Hematopoietic multipotent progenitor cell treated with erythropoietin and hydrocortisone succinate and interleukin-3 and kit ligand, for 6 days (in vitro differentiated cells): ENCODE measurements around the gene ANKS1A.
A peak's percentile ranks its signal among the peaks of the same experiment; 100 is the strongest.
"Not testable (repeated sequence)": the region's sequence is repeated elsewhere in the genome, so short reads cannot be mapped to it uniquely, and the experiment has no call there.

Source experiments
- DNase-seq: peaks from one replicate; pipeline ENCODE4 v3.0.0-alpha.2; 2015

The ANKS1A gene

DNA sequence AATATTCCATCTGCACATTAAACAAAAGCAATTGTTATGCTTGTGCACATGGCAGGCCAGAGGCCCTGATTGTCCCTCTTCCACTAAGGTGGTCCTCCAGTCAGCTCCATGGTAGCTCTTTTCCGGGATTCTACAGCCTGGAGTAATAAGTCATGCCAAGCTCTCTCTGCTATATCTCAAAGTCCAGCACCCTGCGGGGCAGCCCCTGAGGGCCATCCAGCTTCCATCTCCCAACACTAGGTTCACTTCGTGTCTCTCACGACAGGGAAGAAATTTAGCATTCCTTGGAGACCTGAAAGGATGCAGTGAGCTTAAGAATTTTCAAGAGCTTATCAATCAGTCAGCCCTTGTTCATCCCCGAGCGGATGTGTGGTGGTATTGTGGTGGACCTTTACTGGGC, 112.3 kb downstream of the ANKS1A start:
- not testable (repeated sequence) for DNase-seq

DNA sequence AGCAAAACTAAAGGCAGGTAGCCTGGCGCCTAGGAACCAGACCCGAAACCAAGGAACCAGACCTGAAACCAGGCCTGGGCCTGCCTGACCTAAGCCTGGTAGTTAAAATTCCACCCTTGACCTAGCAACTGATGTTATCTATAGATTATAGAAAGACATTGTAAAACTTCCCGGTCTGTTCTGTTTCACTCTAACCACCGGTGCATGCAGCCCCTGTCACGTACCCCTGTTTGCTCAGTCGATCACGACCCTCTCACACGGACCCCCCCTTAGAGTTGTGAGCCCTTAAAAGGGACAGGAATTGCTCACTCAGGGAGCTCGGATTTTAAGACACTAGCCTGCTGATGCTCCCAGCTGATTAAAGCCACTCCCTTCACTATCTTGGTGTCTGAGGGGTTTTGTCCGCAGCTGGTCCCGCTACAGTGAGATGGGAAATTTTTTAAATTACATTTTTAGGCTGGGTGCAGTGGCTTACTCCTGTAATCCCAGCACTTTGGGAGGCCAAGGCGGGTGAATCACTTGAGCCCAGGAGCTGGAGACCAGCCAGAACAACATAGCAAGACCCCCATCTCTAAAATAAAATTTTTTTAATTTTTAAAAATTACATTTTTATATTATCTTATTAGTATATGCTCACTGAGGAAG, 115.0 kb downstream of the ANKS1A start:
- not testable (repeated sequence) for DNase-seq

DNA sequence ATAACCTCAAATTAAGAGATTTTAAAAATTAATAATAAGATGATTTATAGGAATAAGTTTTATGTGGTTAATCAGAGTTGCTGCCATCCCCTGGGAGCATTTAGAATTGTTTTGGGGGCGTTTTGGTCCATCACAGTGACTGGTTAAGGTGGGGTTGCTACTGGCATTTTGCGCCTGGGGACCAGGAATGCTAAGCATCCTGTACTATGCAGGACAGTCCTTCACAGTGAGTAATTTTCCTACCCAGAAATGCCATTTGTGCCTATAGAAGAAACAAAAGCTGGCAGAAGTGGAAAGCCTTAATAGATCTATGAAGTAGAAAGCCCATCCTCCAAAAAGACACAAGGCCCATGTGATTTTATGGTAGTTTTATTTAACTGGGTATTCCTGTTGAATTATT, 118.0 kb downstream of the ANKS1A start:
- DNase-seq: no peak

DNA sequence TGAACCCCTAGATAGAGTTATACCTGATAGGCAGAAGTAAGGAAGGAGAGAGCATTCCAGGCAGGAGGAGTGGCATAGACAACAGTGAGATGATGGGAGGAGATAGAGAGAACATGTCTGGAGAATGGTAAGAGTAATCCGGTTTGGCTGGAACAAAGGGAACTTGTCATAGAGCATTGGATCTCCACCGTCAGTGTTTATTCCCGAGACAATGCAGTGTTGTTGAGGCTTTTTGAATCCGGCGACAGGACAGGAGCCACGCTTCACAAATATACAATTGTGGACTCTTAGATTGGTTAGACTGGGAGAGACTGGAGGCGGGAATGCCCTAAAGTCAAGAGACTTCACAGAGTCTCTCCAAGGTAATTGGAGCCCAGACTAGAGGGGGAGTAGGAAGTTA, 119.8 kb downstream of the ANKS1A start:
- DNase-seq: no peak

DNA sequence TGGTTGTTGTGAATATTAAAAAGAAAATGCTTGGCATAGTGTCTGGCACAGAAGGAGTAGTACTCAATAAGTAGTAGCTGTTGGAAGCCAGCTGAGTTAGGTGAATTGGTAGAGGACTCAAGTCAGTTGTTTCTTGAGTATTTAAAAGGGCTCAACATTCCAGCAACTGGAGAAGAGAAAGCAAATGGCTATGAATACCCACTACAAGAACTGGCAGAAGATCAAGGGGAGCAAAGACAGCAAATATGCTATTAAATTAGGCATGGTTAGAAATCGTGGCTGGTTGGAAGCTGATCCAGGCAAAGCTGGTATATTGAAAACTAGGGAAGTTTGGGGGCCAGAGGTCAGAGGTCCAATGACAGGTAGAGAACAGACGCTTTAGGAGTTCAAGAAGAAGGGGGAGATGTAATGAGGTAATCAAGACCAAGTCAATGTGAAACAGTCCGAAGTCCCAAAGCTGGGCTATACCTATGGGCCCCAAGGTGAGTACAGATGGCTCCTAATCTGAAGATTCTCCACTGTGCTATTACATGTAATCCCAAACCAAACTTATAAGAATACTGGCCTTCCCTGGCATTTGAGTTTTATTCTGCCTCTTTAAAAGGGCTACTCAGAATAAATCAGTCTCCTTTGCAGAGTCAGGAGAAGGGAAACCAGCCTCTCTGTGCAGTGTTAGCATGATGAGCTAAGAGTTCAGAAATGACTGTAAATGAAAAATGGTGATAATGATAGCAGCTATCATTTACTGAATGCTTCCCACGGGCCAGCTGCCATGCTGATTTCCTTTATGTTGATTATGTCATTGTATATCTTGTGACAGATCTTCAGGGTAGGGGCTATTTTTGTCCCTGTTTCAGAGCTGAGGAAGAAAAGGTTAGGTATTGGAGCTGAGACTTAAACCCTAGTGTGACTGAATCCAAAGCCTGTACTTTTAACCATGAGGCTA, 122.3 kb downstream of the ANKS1A start:
- no peak for DNase-seq

DNA sequence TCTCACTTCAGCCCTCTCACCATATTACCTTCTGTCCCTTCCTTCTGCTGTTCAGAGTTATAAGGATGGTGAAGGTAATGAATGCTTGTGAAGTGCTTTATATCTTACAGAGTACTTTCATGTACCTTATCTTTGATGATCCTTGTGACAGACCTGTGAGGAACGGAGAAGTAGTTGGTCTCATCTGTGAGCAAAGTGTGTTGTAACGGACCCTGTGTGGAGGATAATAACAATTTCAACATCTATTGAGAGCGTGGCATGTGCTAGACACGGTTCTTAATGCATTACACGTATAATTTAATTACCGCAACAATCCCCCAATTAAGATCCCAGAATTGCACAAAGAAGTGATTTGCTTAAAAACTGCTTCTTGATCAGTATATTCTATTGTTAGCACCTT, 124.6 kb downstream of the ANKS1A start:
- DNase-seq: peak; percentile 13

DNA sequence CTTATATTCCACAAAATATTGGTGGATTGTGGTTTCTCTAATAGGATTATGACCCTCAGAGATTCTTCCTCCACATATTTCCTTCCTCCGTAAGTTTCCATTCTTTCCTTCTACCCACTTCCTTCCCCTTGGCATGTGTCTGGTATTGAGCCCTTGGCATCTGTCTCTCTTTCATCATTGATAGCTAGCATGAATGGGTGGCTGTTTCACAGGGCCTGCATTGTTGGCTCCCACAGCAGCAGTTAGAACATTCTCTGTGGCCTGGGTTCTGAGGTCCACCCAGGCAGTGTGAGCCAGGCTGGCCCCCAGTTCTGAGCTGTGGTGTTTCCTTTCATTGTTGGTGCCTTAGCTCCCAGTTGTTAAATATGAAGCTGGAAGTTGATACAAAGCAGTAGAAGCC, 125.3 kb downstream of the ANKS1A start:
- DNase-seq: no peak

DNA sequence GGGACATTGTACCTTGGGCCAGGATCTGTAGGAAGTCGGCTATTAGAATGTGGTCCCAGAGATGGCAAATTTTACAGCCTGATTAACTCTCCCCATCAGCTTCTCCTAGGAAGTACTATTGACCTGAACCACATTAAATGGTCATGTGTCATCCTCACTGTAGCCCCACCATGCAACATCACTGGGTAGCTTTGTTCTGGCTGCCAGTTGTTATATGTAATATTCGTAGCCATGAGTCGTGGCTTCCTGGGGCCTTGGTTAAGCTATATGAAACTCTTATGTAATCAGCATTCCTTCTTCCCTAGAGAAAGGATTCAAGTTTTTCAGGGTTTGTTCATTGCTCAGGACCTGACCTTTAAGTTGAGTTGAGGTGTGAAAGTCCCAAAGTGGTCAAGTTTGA, 125.7 kb downstream of the ANKS1A start:
- no peak for DNase-seq

DNA sequence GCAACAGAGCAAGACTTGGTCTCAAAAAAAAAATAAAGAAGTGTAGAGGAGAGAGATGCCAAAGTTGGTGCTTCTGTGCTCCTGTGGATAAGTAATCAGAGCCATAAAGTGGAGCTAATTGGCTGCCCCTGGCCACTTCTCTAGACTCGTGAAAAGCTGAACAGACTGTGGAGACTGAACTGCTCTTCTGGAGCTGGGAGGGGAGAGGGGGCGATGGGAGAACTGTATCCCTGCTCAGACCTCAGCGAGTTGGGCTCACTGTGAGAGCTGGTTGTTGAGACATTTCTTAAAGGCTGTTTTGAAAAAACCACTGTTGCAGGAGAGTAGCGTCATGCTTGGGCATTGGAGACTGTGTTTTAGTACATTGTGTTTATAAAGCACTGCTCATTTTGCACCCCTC, 126.4 kb downstream of the ANKS1A start:
- DNase-seq: no peak

DNA sequence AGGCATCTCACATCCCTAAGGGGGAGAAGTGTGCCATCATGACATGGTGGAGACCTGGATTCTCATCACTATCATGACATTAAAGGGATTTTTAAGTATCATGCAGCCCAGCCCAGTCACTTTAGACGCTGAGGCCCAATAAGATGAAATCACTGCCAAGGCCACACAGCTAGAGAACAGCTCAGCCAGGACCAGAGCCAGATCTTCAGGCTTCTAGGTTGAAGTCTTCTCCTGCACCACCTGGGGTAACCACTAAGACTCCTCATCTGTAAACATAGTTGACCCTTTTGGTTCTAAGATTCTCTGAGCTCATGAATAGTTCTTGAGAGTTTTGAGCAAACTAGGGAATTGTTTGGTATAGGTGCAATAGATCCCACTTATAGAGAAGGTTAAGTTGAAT, 126.9 kb downstream of the ANKS1A start:
- DNase-seq: no peak

DNA sequence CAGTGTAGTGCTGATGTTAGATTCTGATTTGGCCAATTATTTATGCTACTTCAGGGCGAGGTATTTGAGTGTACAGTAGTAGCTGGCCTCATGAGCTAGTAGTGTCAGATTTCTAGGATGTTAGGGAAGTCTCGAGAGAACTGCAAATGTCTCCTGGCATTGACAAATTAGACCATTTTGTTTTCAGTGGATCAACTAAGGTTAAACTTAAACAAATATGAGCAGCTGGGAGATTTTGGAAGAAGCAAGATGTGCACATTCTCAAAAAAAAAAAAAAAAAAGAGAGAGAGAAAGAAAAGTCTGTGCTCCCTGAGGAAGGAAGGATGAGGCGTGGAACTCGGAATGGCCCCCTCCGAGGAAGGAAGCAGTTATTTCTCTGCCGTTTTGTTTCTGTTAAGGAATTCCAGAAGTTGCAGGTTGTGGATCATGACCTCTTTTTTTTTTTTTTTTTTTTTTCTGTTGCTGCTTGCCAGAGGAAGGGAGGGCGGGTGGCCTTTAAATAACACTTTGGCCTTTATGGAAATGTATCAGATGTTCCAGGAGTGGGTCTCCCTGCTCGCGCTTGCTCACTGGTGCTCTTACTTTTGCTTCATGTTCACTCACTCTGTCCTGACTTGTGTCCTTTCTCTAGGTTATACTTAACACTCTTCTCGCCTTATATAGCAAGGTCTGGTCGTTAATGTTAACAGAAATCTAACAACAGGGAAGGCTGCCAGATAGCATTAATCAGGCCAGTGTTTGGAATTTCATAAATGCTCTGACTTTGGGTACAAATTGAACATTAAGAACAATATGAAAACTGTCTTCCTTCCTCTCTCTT, 127.7 kb downstream of the ANKS1A start:
- no peak for DNase-seq

DNA sequence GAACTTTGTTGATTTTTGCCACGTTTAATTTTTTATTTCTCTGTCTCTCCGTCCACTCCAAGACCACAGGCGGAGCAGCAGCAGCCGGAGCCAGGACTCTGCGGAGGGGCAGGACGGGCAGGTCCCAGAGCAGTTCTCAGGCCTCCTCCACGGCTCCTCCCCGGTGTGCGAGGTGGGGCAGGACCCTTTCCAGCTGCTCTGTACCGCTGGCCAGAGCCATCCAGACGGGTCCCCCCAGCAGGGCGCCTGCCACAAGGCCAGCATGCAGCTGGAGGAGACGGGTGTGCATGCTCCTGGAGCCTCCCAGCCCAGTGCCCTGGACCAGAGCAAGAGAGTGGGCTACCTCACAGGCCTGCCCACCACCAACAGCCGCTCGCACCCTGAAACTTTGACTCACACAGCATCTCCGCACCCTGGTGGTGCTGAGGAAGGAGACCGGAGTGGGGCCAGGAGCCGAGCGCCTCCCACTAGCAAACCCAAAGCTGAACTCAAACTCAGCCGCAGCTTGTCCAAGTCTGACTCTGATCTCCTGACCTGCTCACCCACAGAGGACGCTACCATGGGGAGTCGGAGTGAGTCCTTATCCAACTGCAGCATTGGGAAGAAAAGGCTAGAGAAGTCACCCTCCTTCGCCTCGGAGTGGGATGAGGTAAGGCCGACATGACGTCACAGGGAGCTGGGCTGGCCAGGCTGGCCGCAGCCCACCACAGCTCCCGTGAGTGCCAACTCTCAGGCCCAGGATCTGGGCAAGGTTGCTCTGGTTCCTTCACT, 128.5 kb downstream of the ANKS1A start:
- no peak for DNase-seq

DNA sequence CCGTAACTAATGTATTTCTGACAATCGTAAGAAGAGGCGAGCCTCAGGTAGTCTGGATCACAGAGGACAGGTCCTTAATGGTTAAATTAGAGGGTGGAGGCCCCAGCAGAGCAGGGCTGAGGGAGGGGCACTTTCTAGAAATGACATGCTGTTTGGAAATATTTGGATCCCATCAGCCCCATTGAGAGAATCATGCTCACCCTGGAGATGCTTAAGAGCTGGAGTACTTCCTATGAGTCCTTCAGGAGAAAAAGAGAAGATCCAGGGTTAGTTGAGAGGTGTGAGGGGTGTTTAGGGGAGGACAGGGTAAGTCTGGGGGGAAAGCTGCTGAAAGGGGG, 129.1 kb downstream of the ANKS1A start:
- DNase-seq: no peak

DNA sequence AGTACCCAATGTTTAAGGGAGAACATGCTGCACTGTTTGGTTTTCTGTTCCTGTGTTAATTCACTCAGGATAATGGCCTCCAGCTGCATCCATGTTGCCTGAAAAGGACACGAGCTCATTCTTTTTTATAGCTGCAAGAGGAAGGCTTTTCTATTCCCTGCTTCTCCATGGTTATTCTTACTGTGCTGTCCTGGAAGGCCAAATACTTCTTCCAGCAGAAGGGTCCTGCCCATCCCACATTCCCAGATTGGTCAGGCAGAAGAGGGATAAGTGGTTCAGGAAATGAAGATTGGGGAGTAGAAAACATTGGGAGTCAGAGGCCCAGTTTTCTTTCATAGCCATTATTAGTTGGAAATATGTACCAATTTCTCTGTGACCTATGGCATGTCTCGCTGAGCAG, 129.7 kb downstream of the ANKS1A start:
- DNase-seq: no peak

DNA sequence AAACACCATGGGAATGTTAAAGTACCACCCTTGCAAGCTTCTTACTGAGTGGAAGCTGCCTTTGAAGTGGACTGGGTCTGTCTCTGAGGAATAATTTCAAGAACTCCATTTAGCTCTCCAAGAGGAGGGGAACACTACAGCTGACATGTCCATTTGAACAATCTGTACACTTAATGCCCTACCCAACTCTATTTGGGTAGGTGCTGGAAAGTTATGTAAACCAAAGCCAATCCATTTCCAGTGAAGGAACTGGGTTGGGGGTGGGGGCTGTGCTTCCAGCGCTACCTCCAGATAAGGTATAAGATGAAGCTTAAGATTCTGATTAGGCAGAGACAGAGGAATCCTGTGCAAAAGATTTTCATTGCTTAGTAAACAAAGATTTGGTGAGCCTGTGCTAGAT, 130.1 kb downstream of the ANKS1A start:
- DNase-seq: no peak

DNA sequence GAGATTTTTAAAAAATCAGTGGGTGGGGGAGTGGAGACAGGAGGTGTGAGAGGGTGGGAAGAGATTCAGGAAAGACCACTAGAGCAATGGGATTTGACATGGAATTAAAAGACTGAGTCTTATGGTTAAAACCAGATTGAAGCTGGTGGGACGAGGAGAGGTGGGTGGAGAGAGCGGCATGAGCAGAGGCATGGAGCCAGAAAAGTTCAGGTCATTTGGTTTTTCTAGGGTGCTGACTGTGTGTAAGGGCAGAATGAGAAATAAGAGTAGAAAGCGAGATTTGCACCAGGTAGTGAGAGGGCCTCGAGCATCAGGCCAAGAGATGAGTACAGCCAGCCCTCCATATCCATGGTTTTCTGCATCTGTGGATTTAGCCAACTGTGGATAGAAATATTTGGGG, 130.8 kb downstream of the ANKS1A start:
- no peak for DNase-seq

DNA sequence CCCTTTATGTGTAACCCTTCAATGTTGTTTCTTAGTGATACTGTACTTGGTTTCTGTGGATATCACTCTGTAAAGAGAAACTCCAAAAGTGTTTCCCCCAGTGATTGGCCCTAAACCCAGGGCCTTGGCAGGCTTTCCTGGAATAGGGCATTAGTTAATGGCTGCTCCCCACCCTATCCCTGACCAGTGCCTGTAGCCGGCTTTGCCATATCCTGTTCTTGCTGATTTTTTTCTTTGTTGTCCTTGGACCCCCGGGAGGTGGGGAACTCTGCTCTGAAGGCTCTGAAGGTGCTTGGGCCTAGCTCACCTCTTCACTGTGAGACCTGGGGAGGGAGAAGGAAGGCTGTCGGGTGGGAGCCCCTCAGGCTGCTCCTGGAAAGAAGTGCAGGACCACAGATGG, 131.9 kb downstream of the ANKS1A start:
- no peak for DNase-seq

DNA sequence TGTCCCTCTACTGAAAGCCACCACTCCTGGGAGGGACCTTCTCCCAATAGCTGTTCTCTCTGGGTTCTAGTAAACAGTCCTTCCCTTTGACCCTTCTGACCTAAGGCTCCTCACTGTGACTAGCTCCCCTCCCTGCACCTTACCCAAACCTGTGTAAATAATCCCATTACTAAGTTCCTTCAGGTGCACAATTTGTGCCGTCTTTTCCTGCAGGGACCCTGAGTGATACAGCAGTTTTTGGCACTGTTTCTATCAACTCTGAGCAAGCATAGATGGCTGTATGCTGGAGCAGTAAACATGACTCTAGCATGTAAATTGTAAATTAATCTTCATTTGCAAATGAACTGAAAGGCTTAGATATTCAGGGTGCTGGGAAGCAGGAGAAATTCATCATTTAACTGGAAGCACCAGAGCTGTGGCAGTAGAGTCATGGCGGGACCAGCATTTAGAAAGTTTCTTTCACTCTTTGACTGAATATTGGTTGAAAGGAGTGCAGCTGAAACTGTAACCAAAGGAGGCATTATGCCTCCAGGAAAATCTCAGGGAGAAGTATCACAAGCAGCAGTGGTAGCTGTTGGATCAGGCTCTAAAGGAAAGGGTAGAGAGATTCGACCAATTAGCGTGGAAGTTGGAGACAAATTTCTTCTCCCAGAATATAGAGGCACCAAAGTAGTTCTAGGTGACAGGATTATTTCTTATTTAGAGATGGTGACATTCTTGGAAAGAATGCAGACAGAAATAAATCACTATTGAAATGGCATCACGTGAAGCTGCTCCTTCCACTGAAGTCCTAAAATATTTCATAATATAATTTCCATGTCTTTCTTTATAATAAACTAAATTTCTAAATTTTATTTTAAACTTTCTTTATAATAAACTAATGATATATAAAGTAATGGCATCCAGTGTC, 134.3 kb downstream of the ANKS1A start:
- DNase-seq: no peak

DNA sequence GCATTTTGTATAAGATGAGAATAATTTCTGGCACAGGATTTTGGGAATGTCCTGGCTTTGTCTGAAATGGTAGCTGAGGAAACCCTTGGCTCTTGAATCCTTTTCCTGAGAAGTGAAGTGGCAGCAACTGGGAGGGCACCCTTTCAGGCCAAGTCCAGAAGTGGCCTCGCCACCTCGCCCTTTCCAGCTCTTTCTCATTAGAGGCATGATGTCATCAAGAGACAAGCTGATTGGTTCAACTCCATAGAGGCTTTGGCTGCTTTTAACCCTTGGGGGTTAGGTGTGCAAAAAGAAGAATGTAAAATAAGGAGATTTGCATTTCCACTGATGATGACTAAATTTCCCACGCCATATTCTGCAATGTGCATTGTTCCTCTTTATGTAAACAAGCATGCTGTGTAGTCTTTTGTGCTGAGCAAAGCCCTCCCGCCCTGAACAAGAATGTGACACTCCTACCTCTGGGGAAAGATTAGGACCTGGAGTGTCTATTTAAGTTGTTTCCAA, 135.5 kb downstream of the ANKS1A start:
- peak; percentile 29 for DNase-seq

DNA sequence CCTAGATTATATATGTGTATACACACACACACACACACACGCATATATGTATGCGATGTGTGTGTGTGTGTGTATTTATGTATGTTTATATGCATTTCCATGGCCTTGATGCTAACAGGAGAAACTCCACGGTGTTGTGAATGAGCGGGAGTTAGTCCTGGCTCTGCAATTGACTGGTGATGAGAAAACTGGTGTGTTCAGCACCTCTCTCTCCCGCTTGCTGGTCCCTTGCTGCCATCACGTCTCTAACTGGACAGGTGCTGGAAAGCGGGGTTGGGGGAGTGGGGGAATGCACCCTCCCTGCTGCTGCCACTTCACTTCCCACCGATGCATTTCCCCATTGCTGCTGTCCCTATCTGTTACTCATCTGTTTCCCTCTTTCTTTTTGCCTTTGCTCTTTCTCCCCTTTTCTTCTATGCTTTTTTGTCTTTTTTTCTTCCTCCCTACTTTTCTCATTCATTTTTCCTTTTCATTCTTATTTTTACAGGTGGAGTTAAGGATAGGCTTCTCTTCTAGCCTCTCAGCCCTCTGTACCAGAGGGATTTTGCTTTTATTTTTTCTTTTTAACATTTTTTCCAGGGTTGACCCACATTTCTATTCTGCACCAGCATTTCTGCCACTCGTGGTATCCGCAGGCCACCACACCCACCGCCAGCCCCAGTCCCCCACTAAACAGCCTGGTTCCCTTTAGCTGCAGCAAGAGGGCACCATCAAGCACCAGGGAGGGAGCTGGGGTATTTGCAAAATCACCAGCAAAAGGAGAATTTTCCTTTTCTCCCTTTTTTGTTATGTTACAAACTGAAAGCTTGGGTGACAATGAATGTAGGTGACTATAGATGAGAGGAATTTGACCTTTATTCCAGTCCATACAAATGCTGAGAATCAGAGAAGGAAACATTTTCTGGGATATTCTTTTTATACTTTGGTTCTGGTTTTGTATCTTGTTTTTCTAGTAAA, 136.5 kb downstream of the ANKS1A start:
- peak; percentile 41 for DNase-seq
